Hepatic stellate cell (primary cell): ENCODE results near the gene PSMC6.
"Not testable (repeated sequence)": the region's sequence is repeated elsewhere in the genome, so short reads cannot be mapped to it uniquely, and the experiment has no call there.

ENCODE experiments used
- DNase-seq: peaks from one replicate; pipeline ENCODE4 v3.0.0; 2011; ENCODE audit warnings: low spot score

PSMC6 gene

DNA sequence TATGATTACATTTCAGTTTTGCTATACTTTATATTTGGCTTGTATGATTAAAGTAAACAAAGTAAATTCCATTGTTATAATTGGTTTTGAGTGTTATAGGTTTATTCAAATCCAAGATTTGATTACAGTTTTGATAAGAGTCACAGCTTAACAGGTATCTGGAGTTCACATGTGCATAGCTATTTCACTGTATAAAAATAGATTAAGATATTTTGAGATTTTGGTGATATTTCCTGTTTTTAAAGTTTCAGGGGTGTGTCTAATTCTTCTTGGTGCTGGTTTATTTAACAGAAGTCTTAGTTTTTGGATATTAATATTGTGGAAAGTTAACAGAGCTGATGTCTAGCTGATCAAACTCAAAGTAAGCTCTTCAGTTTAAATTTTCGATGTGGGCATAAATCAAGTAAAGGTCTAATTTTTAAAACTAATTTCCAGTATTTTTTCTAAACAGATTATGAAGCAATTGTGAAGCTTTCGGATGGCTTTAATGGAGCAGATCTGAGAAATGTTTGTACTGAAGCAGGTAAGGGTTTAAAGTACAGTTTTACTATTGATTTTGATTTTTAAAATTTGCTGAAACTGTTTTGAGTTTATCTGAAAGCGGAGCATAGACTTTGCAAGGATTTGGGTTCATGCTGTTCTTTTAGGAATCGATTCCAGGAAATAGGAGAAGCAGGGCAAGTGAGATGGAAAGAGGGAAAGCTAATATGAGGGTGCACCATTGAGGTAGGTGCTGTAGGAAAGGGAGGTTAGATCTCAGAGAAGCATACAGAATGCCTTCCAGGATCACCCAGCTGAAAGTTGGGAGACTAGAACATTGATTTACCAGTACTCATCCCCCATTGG lies 16.7 kb downstream of the PSMC6 start:
- no peak for DNase-seq

- no peak for DNase-seq
These were observed 17.3 kb downstream of the PSMC6 start for GRCh38 chr14:52724360-52724644.

GRCh38 chr14:52727509-52727908 lies 20.5 kb downstream of the PSMC6 start:
- DNase-seq, result not testable (repeated sequence)

DNA sequence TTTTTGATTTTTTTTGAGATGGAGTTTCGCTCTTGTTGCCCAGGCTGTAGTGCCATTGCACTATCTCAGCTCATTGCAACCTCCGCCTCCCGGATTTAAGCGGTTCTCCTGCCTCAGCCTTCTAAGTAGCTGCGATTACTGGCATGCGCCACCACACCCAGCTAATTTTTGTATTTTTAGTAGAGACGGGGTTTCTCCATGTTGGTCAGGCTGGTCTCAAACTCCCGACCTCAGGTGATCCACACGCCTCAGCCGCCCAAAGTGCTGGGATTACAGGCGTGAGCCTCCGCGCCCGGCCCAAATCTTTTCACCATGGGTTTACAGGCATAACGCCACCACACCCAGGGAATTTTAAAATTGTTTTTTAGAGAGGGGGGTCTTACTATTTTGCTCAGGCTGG lies 22.0 kb downstream of the PSMC6 start:
- DNase-seq, result not testable (repeated sequence)

DNA sequence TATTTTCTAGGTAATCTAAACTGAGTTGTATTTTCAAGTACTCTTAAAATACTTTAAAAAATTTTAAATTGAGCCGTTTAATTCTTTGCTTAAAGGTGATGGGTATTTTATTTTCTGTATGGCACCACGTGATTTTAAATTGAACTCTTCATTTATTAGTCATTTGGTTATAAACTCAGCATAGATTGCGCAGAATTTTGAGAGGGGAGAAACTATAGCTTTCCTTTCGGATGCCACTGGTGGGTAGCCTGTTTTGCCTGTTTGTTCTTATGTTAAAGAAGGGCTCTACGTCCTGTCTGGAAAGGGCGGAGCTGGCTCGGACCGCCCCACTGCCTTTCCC lies 22.6 kb downstream of the PSMC6 start:
- DNase-seq, result no peak

GRCh38 chr14:52729925-52730708 lies 23.1 kb downstream of the PSMC6 start, which contains the start of gene STYX:
STYX (plus strand) TSS chr14:52730166; CDS start chr14:52730475, 309 bp downstream.
- DNase-seq, result peak; percentile 88

DNA sequence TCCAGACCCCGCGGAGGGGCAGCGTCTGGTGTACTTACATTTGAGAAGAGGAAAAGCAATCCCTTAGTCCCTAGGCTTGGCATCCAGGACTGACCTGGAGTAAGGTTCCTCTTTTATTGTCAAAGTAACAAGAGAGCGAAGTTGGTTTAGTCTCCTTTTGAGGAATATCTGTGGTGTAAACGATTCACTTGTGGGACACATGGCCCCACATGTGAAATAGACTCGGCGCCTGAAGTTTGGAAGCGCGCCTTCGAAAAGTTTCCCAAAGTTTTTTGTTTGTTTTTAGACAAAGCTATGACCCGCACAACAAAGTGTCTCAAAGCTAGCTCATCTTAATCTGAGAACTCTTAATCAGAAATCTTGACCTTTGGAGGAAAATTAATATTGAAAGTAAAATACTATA lies 23.7 kb downstream of the PSMC6 start:
- DNase-seq, result no peak

DNA sequence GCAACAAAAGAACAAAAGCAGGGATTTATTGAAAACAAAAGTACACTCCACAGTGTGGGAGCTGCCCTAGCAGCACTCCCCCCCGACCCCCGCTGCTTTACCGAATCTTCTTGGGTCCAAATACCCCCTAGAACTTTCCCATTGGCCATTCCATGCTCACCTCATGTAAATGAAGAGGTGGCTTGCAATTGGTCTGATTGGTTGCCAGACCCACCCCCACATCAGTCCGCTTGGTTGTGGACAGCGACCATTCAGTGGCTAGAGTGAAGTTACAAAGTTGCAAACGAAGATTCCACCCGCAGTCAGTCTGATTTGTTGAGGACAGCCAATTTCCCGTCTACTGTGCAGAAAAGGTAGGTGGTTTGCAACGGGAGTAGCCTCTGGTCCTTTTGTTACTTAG lies 26.8 kb downstream of the PSMC6 start:
- DNase-seq, result no peak

DNA sequence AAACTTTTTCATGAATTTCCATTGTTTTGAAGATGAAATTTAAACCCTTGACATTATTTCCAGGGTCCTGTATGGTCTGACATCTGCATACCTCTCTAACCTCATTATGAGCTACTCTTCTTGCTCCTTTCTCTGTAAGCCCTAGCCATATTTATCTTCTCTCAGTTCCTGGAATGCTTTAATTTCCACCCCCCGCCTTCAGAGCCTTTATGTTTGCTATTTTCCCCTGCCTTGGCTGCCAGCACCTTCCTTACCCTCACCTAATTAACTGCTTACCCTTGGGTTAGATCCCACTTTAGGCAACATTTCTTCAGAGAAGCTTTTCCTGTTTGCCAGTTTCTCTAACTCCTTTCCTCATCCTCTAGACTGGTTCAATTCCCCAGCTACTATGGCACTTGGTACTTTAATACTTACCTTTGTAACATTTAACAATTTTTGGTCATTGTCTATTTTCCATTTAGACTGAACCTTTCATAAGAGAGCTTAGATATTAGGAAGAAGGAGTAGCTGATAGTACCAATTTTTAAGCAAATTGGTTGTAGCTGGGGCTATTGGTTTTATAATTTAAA lies 29.0 kb downstream of the PSMC6 start:
- no peak for DNase-seq

GRCh38 chr14:52738409-52738808 lies 31.4 kb downstream of the PSMC6 start:
- DNase-seq, result no peak

DNA sequence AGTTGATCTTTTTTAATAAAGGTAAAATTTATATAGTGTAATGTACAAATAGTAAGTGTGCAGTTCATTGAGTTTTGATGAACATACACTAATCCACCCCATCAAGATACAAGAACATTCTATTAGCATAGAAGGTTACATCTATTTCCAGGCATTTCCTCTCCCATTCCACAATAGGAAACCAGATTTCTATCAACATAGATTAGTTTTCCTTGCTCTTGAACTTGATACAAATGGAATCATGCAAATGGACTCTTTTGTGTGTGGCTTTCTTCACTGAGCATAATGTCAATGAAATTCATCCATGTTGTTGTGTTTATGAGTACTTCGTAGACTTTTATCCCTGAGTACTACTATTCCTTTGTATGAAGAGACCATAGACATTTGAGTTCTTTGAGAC lies 33.8 kb downstream of the PSMC6 start:
- DNase-seq, result no peak

- DNase-seq, result no peak
These were observed 34.9 kb downstream of the PSMC6 start for GRCh38 chr14:52741865-52742264.

DNA sequence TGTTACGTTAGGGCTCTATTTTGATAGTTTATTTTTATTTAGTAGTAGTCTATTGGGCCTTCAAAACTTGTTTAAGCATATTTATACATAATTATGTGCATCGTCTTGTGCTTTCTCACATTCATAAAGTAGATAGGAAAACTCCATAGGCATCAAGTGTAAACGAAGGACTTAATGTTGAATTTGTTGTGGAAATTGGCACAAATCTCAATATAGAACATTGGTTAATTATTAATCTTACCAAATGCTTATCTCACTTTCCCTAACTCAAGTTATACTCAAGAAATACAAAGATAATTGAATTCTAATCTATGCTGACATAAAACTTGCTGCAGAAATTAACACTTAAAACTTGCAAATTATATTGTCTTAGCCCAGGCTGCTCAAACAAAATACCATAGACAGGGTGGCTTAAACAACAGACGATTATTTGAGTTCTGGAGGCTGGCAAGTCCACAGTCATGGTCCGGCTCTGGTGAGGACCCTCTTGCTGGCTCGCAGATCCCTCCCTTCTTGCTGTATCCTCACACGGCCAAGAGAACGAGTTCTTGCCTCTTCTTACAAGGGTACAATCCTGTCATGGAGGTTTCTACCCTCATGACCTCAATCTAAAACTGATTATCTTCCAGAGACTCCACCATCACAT lies 41.8 kb downstream of the PSMC6 start:
- DNase-seq, result no peak

- no peak for DNase-seq
These were observed 48.8 kb downstream of the PSMC6 start for GRCh38 chr14:52755607-52756316.

DNA sequence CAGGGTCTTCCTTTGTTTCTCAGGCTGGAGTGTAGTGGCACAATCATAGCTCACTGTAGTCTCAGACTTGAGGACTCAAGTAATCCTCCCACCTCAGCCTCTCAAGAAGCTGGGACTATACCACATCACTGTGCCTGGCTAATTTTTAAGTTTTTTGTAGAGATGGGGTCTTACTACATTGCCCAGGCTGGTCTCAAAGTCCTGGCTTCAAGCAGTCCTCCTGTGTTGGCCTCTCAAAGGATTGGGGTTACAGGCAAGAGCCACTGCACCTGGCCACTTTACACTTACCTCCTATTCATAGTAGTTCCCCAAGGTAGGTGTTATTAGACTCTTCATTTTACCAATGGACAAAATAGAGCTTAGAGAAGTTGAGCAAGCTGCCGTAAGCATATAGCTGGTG lies 52.1 kb downstream of the PSMC6 start:
- no peak for DNase-seq

DNA sequence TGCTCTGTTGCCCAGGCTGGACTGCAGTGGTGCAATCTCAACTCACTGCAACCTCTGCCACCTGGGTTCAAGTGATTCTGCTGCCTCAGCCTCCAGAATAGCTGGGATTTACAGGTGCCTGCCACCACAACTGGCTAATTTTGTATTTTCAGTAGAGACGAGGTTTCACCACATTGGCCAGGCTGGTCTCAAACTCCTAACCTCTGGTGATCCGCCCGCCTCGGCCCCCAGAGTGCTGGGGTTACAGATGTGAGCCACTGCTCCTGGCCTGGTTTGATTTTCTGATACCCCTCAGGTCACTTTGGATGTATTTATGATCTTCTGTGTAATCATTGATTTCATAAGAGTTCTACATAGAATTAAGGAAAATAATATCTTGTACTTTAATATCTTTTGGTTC lies 55.9 kb downstream of the PSMC6 start:
- not testable (repeated sequence) for DNase-seq

GRCh38 chr14:52767058-52767833 lies 60.2 kb downstream of the PSMC6 start:
- DNase-seq, result no peak

- no peak for DNase-seq
These were observed 62.9 kb downstream of the PSMC6 start for GRCh38 chr14:52769887-52770286.

- no peak for DNase-seq
These were observed 69.8 kb downstream of the PSMC6 start for GRCh38 chr14:52776816-52777215.
